Hepatocyte (in vitro differentiated cells): ENCODE results near the gene THSD4. TPM values are rescaled to one million over a fixed set of nuclear protein-coding genes. Genes with fewer than 3 reads are reported as not detected.

Experiments
- DNase-seq: peaks from one replicate; pipeline ENCODE4 v3.0.0-alpha.2; 2016; ENCODE audit warnings: low spot score
- H2AFZ ChIP-seq: fragments of 200-600 bp; sonication (generic); 2 replicates; pipeline ENCODE4 v1.6.0; 2016; ENCODE audit warnings: antibody characterized with exemption, mild to moderate bottlenecking
- H3K27ac ChIP-seq: fragments of 200-600 bp; sonication (generic); 2 replicates; pipeline ENCODE4 v1.5.1; 2016; ENCODE audit warnings: mild to moderate bottlenecking
- H3K27me3 ChIP-seq: fragments of 200-600 bp; sonication (generic); 2 replicates; pipeline ENCODE4 v1.6.1; 2016
- H3K36me3 ChIP-seq: fragments of 200-600 bp; sonication (generic); replicated peaks from 2 replicates; pipeline ENCODE4 v1.5.1; 2016; ENCODE audit warnings: low read depth; ENCODE audit not compliant: insufficient read depth
- H3K4me1 ChIP-seq: fragments of 200-600 bp; sonication (generic); 2 replicates; pipeline ENCODE4 v1.5.1; 2016; ENCODE audit warnings: mild to moderate bottlenecking, moderate library complexity; ENCODE audit not compliant: insufficient read depth
- H3K4me2 ChIP-seq: fragments of 200-600 bp; sonication (generic); 2 replicates; pipeline ENCODE4 v1.6.0; 2016
- H3K4me3 ChIP-seq: fragments of 200-600 bp; sonication (generic); 2 replicates; pipeline ENCODE4 v1.5.1; 2016; ENCODE audit warnings: mild to moderate bottlenecking
- H3K79me2 ChIP-seq: fragments of 200-600 bp; sonication (generic); 2 replicates; pipeline ENCODE4 v1.6.0; 2017; ENCODE audit warnings: mild to moderate bottlenecking
- H3K9me2 ChIP-seq: fragments of 200-600 bp; sonication (generic); replicated peaks from 2 replicates; pipeline ENCODE4 v1.6.0; 2017; ENCODE audit warnings: mild to moderate bottlenecking; ENCODE audit not compliant: insufficient read depth
- H3K9me3 ChIP-seq: fragments of 200-600 bp; sonication (generic); 2 replicates; pipeline ENCODE4 v1.5.1; 2016; ENCODE audit warnings: low read depth, mild to moderate bottlenecking
- H4K20me1 ChIP-seq: fragments of 200-600 bp; sonication (generic); 2 replicates; pipeline ENCODE4 v1.6.0; 2016; ENCODE audit warnings: mild to moderate bottlenecking; ENCODE audit not compliant: insufficient read depth, poor library complexity, severe bottlenecking
- CTCF ChIP-seq: fragments of 200-600 bp; sonication (generic); IDR thresholded peaks from 2 replicates; pipeline ENCODE4 v1.5.1; 2016; ENCODE audit warnings: antibody characterized with exemption, mild to moderate bottlenecking; ENCODE audit not compliant: poor library complexity
- EZH2 ChIP-seq: fragments of 200-600 bp; sonication (generic); IDR thresholded peaks from 2 replicates; pipeline ENCODE4 v1.6.1; 2016; ENCODE audit warnings: antibody characterized with exemption, mild to moderate bottlenecking, borderline replicate concordance
- EZH2phosphoT487 ChIP-seq: fragments of 200-600 bp; sonication (generic); IDR thresholded peaks from one replicate; pipeline ENCODE4 v1.6.1; 2018; ENCODE audit warnings: antibody characterized with exemption, mild to moderate bottlenecking, low read depth, moderate library complexity; ENCODE audit not compliant: unreplicated experiment, severe bottlenecking
- WGBS: methylation state at CpG from one replicate; pipeline ENCODE4 v1.1.6; 2016; ENCODE audit warnings: low lambda C conversion rate; ENCODE audit errors: missing lambda C conversion rate; 5-methylcytosine and 5-hydroxymethylcytosine counted together
- polyA plus RNA-seq: library from polyadenylated mRNA; unstranded; fragments of >200 nt; fragmentation: Nextera tagmentation; extraction: Ambion mirVana; gene quantifications from 2 replicates; pipeline ENCODE4 v1.2.1, GENCODE V29; 2016
- total RNA-seq: library from RNA; depleted of rRNA; stranded (reverse); fragments of >200 nt; gene quantifications from 2 replicates; pipeline ENCODE4 v1.2.3, GENCODE V29; 2014

THSD4 gene
- total and polyA plus RNA-seq, 2 experiments from 2014 or later: 4.3 to 7.0 TPM

- Histone ChIP-seq H3K4me1 (no peaks in the 10 kb centered on the region), H3K79me2 (no peaks in the 10 kb centered on the region), H4K20me1 (no peaks in the 10 kb centered on the region), H3K4me3 (no peak overlapping the region), H3K9me3 (peaks cover 9% of the 10 kb centered on the region), H3K4me2 (no peak overlapping the region), H3K27me3 (no peaks in the 10 kb centered on the region), H3K9me2 (no peaks in the 10 kb centered on the region), H3K27ac (no peak overlapping the region), H2AFZ (no peak overlapping the region), H3K36me3 (no peaks in the 10 kb centered on the region)
- TF ChIP-seq EZH2phosphoT487 (no peak), CTCF (no peak), EZH2 (no peak)
- WGBS: 93% methylated on average over 1 of the region's 1 CpG
- no peak for DNase-seq
These were observed 386.2 kb downstream of the THSD4 start for GRCh38 chr15:71501344-71502076.

- Histone ChIP-seq H3K27ac (no peak overlapping the region), H4K20me1 (no peaks in the 10 kb centered on the region), H3K4me3 (no peak overlapping the region), H2AFZ (no peak overlapping the region), H3K9me3 (peaks cover 9% of the 10 kb centered on the region), H3K9me2 (no peaks in the 10 kb centered on the region), H3K79me2 (no peaks in the 10 kb centered on the region), H3K4me2 (no peak overlapping the region), H3K4me1 (no peaks in the 10 kb centered on the region), H3K27me3 (no peaks in the 10 kb centered on the region), H3K36me3 (no peaks in the 10 kb centered on the region)
- 93% methylated on average over 1 of the region's 1 CpG for WGBS
- no peak for DNase-seq
- TF ChIP-seq EZH2 (no peak), CTCF (no peak), EZH2phosphoT487 (no peak)
These were observed 386.8 kb downstream of the THSD4 start for GRCh38 chr15:71502077-71502432.

- no peak for TF ChIP-seq EZH2phosphoT487
- TF ChIP-seq EZH2: no peak
- TF ChIP-seq CTCF: no peak
- WGBS: 60% methylated on average over 4 of the region's 4 CpGs
- no peak for DNase-seq
These were observed 390.7 kb downstream of the THSD4 start for GRCh38 chr15:71505962-71506361.

More at GRCh38 chr15:71505962-71506361, 390.7 kb downstream of the THSD4 start:
- Histone ChIP-seq H3K9me2 (no peaks in the 10 kb centered on the region), H3K79me2 (no peaks in the 10 kb centered on the region), H3K9me3 (peaks cover 2% of the 10 kb centered on the region), H3K4me1 (no peaks in the 10 kb centered on the region), H2AFZ (no peak overlapping the region), H3K4me3 (no peak overlapping the region), H4K20me1 (no peaks in the 10 kb centered on the region), H3K4me2 (no peak overlapping the region), H3K36me3 (no peaks in the 10 kb centered on the region), H3K27ac (no peak overlapping the region), H3K27me3 (no peaks in the 10 kb centered on the region)
